Caco-2 (cell line): ENCODE data around the gene RANGAP1. TPM values are rescaled to one million over a fixed set of nuclear protein-coding genes. Genes with fewer than 3 reads are reported as not detected.

Experiments used
- BruUV-seq: library from RNA; stranded (reverse); fragments of 400-500 nt; replicated peaks from 2 replicates; lab custom pipeline; 2021; lab: Mats Ljungman, UMichigan
- CTCF ChIA-PET: fragments of 300-600 bp; sonication (Branson Sonifier 250); formaldehyde crosslinking; loops from one replicate; lab custom pipeline; 2022; ENCODE audit warnings: antibody characterized with exemption; lab: Charles Lee
- POLR2A ChIA-PET: fragments of 300-600 bp; sonication (Branson Sonifier 250); formaldehyde crosslinking; loops from one replicate; lab custom pipeline; 2022; ENCODE audit warnings: antibody characterized with exemption; lab: Charles Lee
- DNase-seq, 2 experiments: peaks; one replicate each; pipeline versions ENCODE4 v3.0.0 to v3.0.0-alpha.2; 2020 to 2022
- H3K27me3 ChIP-seq: replicated peaks from 2 replicates; pipeline ENCODE4 v1.6.0; 2011; ENCODE audit warnings: low read length; ENCODE audit not compliant: control insufficient read depth, insufficient read depth
- H3K36me3 ChIP-seq: 2 replicates; pipeline ENCODE4 v1.5.1; 2011; ENCODE audit warnings: low read length; ENCODE audit not compliant: control insufficient read depth, insufficient read depth
- H3K4me1 ChIP-seq: fragments of 250-450 bp; sonication (Bioruptor Pico); 2 replicates; pipeline ENCODE4 v1.5.1; 2020; ENCODE audit warnings: mild to moderate bottlenecking
- H3K4me3 ChIP-seq: 2 replicates; pipeline ENCODE4 v1.5.1; 2011; ENCODE audit warnings: low read depth, mild to moderate bottlenecking, control low read depth, low read length
- H3K9me3 ChIP-seq: fragments of 250-450 bp; sonication (Bioruptor Pico); 2 replicates; pipeline ENCODE4 v1.5.1; 2020; ENCODE audit warnings: mild to moderate bottlenecking, moderate library complexity
- H3K27ac Mint-ChIP-seq: one replicate; pipeline ENCODE4 v1.8.0; 2022; ENCODE audit warnings: mixed read lengths; ENCODE audit not compliant: unreplicated experiment
- H3K27me3 Mint-ChIP-seq: one replicate; pipeline ENCODE4 v1.8.0; 2022; ENCODE audit warnings: mixed read lengths; ENCODE audit not compliant: insufficient read depth, unreplicated experiment
- H3K36me3 Mint-ChIP-seq: one replicate; pipeline ENCODE4 v1.8.0; 2022; ENCODE audit warnings: mild to moderate bottlenecking, mixed read lengths; ENCODE audit not compliant: insufficient read depth, unreplicated experiment
- H3K4me1 Mint-ChIP-seq: one replicate; pipeline ENCODE4 v1.8.0; 2022; ENCODE audit warnings: low read depth, mixed read lengths; ENCODE audit not compliant: unreplicated experiment
- H3K4me3 Mint-ChIP-seq: one replicate; pipeline ENCODE4 v1.8.0; 2022; ENCODE audit warnings: mild to moderate bottlenecking, moderate library complexity, mixed read lengths; ENCODE audit not compliant: unreplicated experiment
- H3K9me3 Mint-ChIP-seq: one replicate; pipeline ENCODE4 v1.8.0; 2022; ENCODE audit warnings: mixed read lengths; ENCODE audit not compliant: unreplicated experiment
- intact Hi-C: fragments of 100-400 bp; cut with micrococcal nuclease; formaldehyde crosslinking; loops from one replicate; pipeline ENCODE4 v1.10.0; 2022; ENCODE audit not compliant: unreplicated experiment
- total RNA-seq: library from RNA; stranded (reverse); gene quantifications from 2 replicates; pipeline ENCODE4 v1.2.3, GENCODE V29; 2022
- TF ChIP-seq, protein P1 (sequence below), 2 experiments: fragments of 200-600 bp in 1 of 2; IDR thresholded peaks; 1 replicate in 1 of 2; 2 replicates in 1 of 2; pipeline versions ENCODE4 v1.5.1 to v1.8.0; 2011 to 2022; ENCODE audit warnings: antibody characterized with exemption in 1 of 2, control low read depth in 1 of 2, inconsistent platforms in 1 of 2, low read depth in 1 of 2, low read length in 1 of 2, mild to moderate bottlenecking in 1 of 2, moderate library complexity in 1 of 2; ENCODE audit not compliant: insufficient read depth in 1 of 2, severe bottlenecking in 1 of 2, unreplicated experiment in 1 of 2

RANGAP1 gene
- total RNA-seq, 1 experiment from 2014 or later = 106 TPM

- ChIA-PET CTCF (no interaction called here), POLR2A (no interaction called here)
- TF ChIP-seq, protein P1, sequence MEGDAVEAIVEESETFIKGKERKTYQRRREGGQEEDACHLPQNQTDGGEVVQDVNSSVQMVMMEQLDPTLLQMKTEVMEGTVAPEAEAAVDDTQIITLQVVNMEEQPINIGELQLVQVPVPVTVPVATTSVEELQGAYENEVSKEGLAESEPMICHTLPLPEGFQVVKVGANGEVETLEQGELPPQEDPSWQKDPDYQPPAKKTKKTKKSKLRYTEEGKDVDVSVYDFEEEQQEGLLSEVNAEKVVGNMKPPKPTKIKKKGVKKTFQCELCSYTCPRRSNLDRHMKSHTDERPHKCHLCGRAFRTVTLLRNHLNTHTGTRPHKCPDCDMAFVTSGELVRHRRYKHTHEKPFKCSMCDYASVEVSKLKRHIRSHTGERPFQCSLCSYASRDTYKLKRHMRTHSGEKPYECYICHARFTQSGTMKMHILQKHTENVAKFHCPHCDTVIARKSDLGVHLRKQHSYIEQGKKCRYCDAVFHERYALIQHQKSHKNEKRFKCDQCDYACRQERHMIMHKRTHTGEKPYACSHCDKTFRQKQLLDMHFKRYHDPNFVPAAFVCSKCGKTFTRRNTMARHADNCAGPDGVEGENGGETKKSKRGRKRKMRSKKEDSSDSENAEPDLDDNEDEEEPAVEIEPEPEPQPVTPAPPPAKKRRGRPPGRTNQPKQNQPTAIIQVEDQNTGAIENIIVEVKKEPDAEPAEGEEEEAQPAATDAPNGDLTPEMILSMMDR (IDR thresholded peaks at IDR 0.05; ENCODE audit: insufficient read depth in 1 of 2, low read depth in 1 of 2, low read length in 1 of 2, severe bottlenecking in 1 of 2, unreplicated experiment in 1 of 2) = no peak
- Histone ChIP-seq H3K4me3 (no peak overlapping the region), H3K9me3 (no peaks in the 10 kb centered on the region), H3K27me3 (no peaks in the 10 kb centered on the region), H3K4me1 (no peaks in the 10 kb centered on the region), H3K36me3 (peaks cover 1% of the 10 kb centered on the region)
- Mint-ChIP-seq H3K27me3 (no peaks in the 10 kb centered on the region), H3K4me1 (no peaks in the 10 kb centered on the region), H3K27ac (no peak overlapping the region), H3K9me3 (no peaks in the 10 kb centered on the region), H3K36me3 (peaks cover 92% of the 10 kb centered on the region), H3K4me3 (no peak overlapping the region)
- DNase-seq = no peak
- BruUV-seq = no TSS peak
- intact Hi-C loops = no loop called here
Observed at GRCh38 chr22:41271787-41272186, 14.2 kb downstream of the RANGAP1 start.

DNA sequence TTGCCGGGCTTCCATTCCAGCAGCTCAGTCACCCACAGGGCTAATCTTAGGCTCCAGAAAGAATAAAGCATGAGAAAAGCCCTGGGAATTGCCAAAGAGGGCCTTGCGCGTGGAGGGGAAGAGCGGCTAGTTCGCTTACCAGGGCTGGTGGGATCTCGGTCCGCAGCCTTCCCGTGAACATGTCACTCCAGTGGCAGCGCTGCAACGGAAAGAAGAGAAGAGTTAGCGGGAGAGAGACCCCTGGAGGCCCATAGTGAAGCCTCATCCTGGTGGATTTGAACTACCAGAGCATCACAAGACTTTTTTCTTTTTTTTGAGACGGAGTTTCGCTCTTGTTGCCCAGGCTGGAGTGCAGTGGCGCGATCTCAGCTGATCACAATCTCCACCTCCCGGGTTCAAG, 18.0 kb downstream of the RANGAP1 start:
- Mint-ChIP-seq H3K27ac (no peak overlapping the region), H3K4me3 (no peak overlapping the region), H3K36me3 (peaks cover 85% of the 10 kb centered on the region), H3K27me3 (no peaks in the 10 kb centered on the region), H3K4me1 (no peaks in the 10 kb centered on the region), H3K9me3 (no peaks in the 10 kb centered on the region)
- Histone ChIP-seq H3K36me3 (no peaks in the 10 kb centered on the region; the same call in 1 of the 2 replicates), H3K9me3 (no peaks in the 10 kb centered on the region), H3K4me3 (no peak overlapping the region), H3K27me3 (no peaks in the 10 kb centered on the region), H3K4me1 (no peaks in the 10 kb centered on the region)
- CTCF ChIA-PET = no interaction called here
- POLR2A ChIA-PET = no interaction called here
- DNase-seq = no peak
- TF ChIP-seq, protein P1 (IDR thresholded peaks at IDR 0.05; ENCODE audit: insufficient read depth in 1 of 2, low read depth in 1 of 2, low read length in 1 of 2, severe bottlenecking in 1 of 2, unreplicated experiment in 1 of 2) = no peak
- BruUV-seq = no TSS peak
- intact Hi-C loops = no loop called here

DNA sequence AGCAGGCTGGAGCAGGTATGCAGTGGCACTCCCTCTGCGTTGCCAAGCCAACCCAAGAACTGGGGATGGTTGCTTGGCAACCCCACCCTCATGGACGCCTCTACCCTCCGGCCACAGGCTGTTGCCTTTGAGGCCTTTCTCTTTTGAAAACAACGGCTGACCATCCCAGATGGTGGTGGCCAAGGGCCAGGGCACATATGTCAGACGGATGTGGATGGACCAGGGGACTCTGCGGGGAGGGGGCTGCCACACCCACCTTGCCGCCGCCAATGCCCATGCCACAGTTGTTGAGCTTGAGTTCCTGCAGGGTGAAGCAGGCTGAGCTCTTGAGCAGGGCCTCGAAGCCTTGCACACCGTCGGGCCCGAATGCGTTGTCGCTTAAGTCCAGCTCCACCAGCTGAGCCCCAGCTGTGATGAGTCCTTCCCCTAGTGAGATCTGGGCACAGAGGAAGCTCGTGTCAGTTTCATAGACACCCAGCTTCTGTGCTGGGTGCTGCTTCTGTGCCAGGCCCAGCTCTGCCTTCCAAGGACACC, 21.5 kb downstream of the RANGAP1 start:
- Mint-ChIP-seq H3K36me3 (peaks cover 65% of the 10 kb centered on the region), H3K4me3 (no peak overlapping the region), H3K27ac (no peak overlapping the region), H3K4me1 (no peaks in the 10 kb centered on the region), H3K9me3 (no peaks in the 10 kb centered on the region), H3K27me3 (no peaks in the 10 kb centered on the region)
- Histone ChIP-seq H3K36me3 (no peaks in the 10 kb centered on the region; the same call in 1 of the 2 replicates), H3K4me1 (no peaks in the 10 kb centered on the region), H3K9me3 (no peaks in the 10 kb centered on the region), H3K27me3 (no peaks in the 10 kb centered on the region), H3K4me3 (no peak overlapping the region)
- CTCF ChIA-PET = interaction anchor here (1.4 kb wide), 1 partner anchor 27 kb away, joined by 4 read pairs; no protein-coding TSS in a partner anchor
- intact Hi-C loops = no loop called here
- POLR2A ChIA-PET = interaction anchor here (0.6 kb wide), 1 partner anchor 117 kb away, joined by 5 read pairs; the partner anchor contains the start of gene TEF
- BruUV-seq = no TSS peak
- no peak for DNase-seq
- TF ChIP-seq, protein P1 (IDR thresholded peaks at IDR 0.05; ENCODE audit: insufficient read depth in 1 of 2, low read depth in 1 of 2, low read length in 1 of 2, severe bottlenecking in 1 of 2, unreplicated experiment in 1 of 2) = no peak
